GM12892 (cell line): Measurements from ENCODE around the gene IFI16.

ENCODE experiments used
- POLR2A ChIP-seq: IDR thresholded peaks from 2 replicates; pipeline ENCODE4 v1.6.1; 2011; ENCODE audit warnings: low read depth, low read length, control low read depth
- POLR2AphosphoS5 ChIP-seq: IDR thresholded peaks from 2 replicates; pipeline ENCODE4 v1.6.1; 2011; ENCODE audit warnings: low read depth, low read length, control low read depth
- TAF1 ChIP-seq: IDR thresholded peaks from 2 replicates; pipeline ENCODE4 v1.6.1; 2011; ENCODE audit warnings: low read depth, mild to moderate bottlenecking, control low read depth, low read length, borderline replicate concordance

DNA sequence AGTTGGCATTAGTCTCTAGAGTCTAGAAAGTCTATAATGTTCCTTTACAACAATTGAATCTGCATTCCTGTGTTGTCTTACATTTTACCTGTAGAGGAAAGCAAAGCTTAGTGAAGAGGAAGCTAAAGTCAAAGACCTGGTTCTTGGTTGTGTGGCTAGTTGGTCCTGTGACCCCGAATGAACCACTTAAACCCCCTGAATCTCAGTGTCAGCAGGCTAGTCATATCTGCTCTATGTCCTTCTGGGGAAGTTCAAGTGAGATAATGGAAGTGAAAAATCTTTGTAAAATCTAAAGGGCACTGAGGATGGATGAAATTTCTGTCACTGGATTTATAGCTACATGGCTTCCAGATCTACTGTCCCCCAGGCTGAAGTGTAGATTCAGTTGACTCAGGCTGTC is 90.9 kb downstream of the IFI16 start:
- TF ChIP-seq POLR2AphosphoS5 (no peak), POLR2A (no peak), TAF1 (no peak)
